K562 (cell line): ENCODE measurements around the gene LMNA. TPM values are rescaled to one million over a fixed set of nuclear protein-coding genes. Genes with fewer than 3 reads are reported as not detected.

ENCODE experiments used
- HEY1 ChIP-seq: fragments of 250-450 bp; sonication (Bioruptor Pico); IDR thresholded peaks from 2 replicates; pipeline ENCODE4 v1.5.0; 2020; ENCODE audit warnings: mild to moderate bottlenecking, moderate library complexity, borderline replicate concordance
- HNRNPK ChIP-seq: fragments of 200-400 bp; formaldehyde crosslinking; IDR thresholded peaks from one replicate; pipeline ENCODE4 v1.6.1; 2018; ENCODE audit warnings: mild to moderate bottlenecking, low read depth, low read length; ENCODE audit not compliant: poor library complexity, severe bottlenecking
- HOXB6 ChIP-seq: fragments of 250-450 bp; sonication (Bioruptor Pico); IDR thresholded peaks from 2 replicates; pipeline ENCODE4 v1.5.1; 2022; ENCODE audit warnings: mild to moderate bottlenecking, borderline replicate concordance
- KDM5B ChIP-seq: fragments of 200-600 bp; sonication (generic); IDR thresholded peaks from 2 replicates; pipeline ENCODE4 v1.6.1; 2012; ENCODE audit warnings: low read depth, mild to moderate bottlenecking, moderate library complexity, low read length, control low read depth, inconsistent platforms; ENCODE audit not compliant: insufficient replicate concordance
- MEIS2 ChIP-seq: fragments of 450-650 bp; IDR thresholded peaks from 2 replicates; pipeline ENCODE4 v1.6.1; 2014; ENCODE audit warnings: mild to moderate bottlenecking; ENCODE audit not compliant: partially characterized antibody
- NRF1 ChIP-seq, 2 experiments: fragments of 450-650 bp; IDR thresholded peaks in 1 of 2; conservative IDR thresholded peaks in 1 of 2; 2 replicates each; pipeline ENCODE4 v1.6.1; 2014; ENCODE audit warnings: mild to moderate bottlenecking in 2 of 2
- REST ChIP-seq, 2 experiments: fragments of 450-650 bp; formaldehyde crosslinking in 1 of 2; IDR thresholded peaks; 2 replicates each; pipeline versions ENCODE4 v1.4.0 to v1.6.1; 2014 to 2020; ENCODE audit warnings: mild to moderate bottlenecking in 2 of 2, borderline replicate concordance in 1 of 2, low read depth in 1 of 2
- SAP30 ChIP-seq: fragments of 200-600 bp; sonication (generic); IDR thresholded peaks from 2 replicates; pipeline ENCODE4 v1.6.1; 2012; ENCODE audit warnings: borderline replicate concordance, low read depth, mild to moderate bottlenecking, moderate library complexity, low read length, control low read depth, inconsistent platforms; ENCODE audit not compliant: insufficient read depth, poor library complexity, severe bottlenecking
- SIN3A ChIP-seq, 2 experiments: fragments of 150-350 bp in 1 of 2; IDR thresholded peaks; 2 replicates each; pipeline ENCODE4 v1.6.1; 2011 to 2016; ENCODE audit warnings: borderline replicate concordance in 2 of 2, low read depth in 2 of 2, low read length in 2 of 2, mild to moderate bottlenecking in 2 of 2, moderate library complexity in 2 of 2; ENCODE audit not compliant: control insufficient read depth in 1 of 2
- SMAD3 ChIP-seq: fragments of 450-650 bp; formaldehyde crosslinking; conservative IDR thresholded peaks from 2 replicates; pipeline ENCODE4 v1.4.0; 2020; ENCODE audit warnings: mild to moderate bottlenecking
- SMARCB1 ChIP-seq: IDR thresholded peaks from 2 replicates; pipeline ENCODE4 v1.6.1; 2011; ENCODE audit warnings: improper control_type of control experiment, low read depth; ENCODE audit not compliant: insufficient read length
- STAT5A ChIP-seq: IDR thresholded peaks from 2 replicates; pipeline ENCODE4 v1.6.1; 2012; ENCODE audit warnings: low read length, inconsistent platforms, borderline replicate concordance
- TRIM28 ChIP-seq: fragments of 450-650 bp; IDR thresholded peaks from 2 replicates; pipeline ENCODE4 v1.6.1; 2017
- USF2 ChIP-seq: sonication (generic); formaldehyde crosslinking; IDR thresholded peaks from 2 replicates; pipeline ENCODE4 v1.5.0; 2020; ENCODE audit warnings: missing genetic modification reagents
- ZBTB17 ChIP-seq: fragments of 450-650 bp; formaldehyde crosslinking; IDR thresholded peaks from 2 replicates; pipeline ENCODE4 v1.4.0; 2020; ENCODE audit warnings: mild to moderate bottlenecking
- ZNF140 ChIP-seq: fragments of 250-450 bp; sonication (Bioruptor Pico); IDR thresholded peaks from 2 replicates; pipeline ENCODE4 v1.8.0; 2021; ENCODE audit warnings: moderate library complexity, mild to moderate bottlenecking, inconsistent platforms
- ZNF347 ChIP-seq: fragments of 450-650 bp; formaldehyde crosslinking; IDR thresholded peaks from 2 replicates; pipeline ENCODE4 v1.4.0; 2020; ENCODE audit warnings: low read depth, mild to moderate bottlenecking, moderate library complexity
- ZNF511 ChIP-seq: sonication (generic); formaldehyde crosslinking; IDR thresholded peaks from 2 replicates; pipeline ENCODE4 v1.8.0; 2022; ENCODE audit warnings: mild to moderate bottlenecking, missing genetic modification reagents
- polyA plus RNA-seq, 8 experiments: library from polyadenylated mRNA; depleted of rRNA in 4 of 8; stranded (reverse) in 5 of 8; unstranded in 3 of 8; fragments of >200 nt; fragmentation: Nextera tagmentation in 2 of 8; fragmentation: Illumina TruSeq in 1 of 8; extraction: Ambion mirVana in 2 of 8; extraction: Trizol in 1 of 8; gene quantifications; 2 replicates each; pipeline versions ENCODE4 v1.2.1 to v1.2.3, GENCODE V29; 2011 to 2014; ENCODE audit warnings: inconsistent platforms in 1 of 8, missing spikeins in 1 of 8
- total RNA-seq, 7 experiments: library from RNA; depleted of rRNA in 6 of 7; stranded (reverse); fragments of >200 nt in 6 of 7; fragmentation: Illumina TruSeq in 2 of 7; extraction: Trizol in 2 of 7; gene quantifications; 2 replicates each; pipeline versions ENCODE4 v1.2.1 to v1.2.3, GENCODE V29; 2011 to 2021; ENCODE audit warnings: low replicate concordance in 1 of 7

The LMNA gene
- total and polyA plus RNA-seq, 9 of the 15 experiments (the other 6 are each of a cell fraction or from before 2014, with no cell fraction given) = 1.00 to 347 (median 88.2) TPM

- TF ChIP-seq SIN3A (IDR thresholded peaks at IDR 0.05; ENCODE audit: borderline replicate concordance in 2 of 2, control insufficient read depth in 1 of 2, low read depth in 2 of 2, low read length in 2 of 2) = peak in 1 of 2 experiments; percentile 88; a peak in 2 of 4 replicates
- TF ChIP-seq HOXB6 (CRISPR knock-in tag) = no peak
- no peak for TF ChIP-seq ZNF140 (CRISPR knock-in tag)
- TF ChIP-seq ZNF347 = no peak
- no peak for TF ChIP-seq ZNF511 (CRISPR knock-in tag)
- 0 out of 2 replicates have a peak, but pooled peaks have one; percentile 2 for TF ChIP-seq REST (IDR thresholded peaks at IDR 0.05; ENCODE audit: borderline replicate concordance)
- TF ChIP-seq REST (CRISPR knock-in tag; IDR thresholded peaks at IDR 0.05; ENCODE audit: low read depth) = no peak; the same call in 1 of the 2 replicates
- no peak for TF ChIP-seq SMAD3 (CRISPR knock-in tag)
- no peak for TF ChIP-seq ZBTB17 (CRISPR knock-in tag)
- no peak for TF ChIP-seq STAT5A
- no peak for TF ChIP-seq HEY1
- peak; percentile 59 for TF ChIP-seq KDM5B
- TF ChIP-seq SMARCB1 = no peak
- no peak for TF ChIP-seq MEIS2
- peak; percentile 62 for TF ChIP-seq SAP30
- TF ChIP-seq USF2 (CRISPR knock-in tag) = no peak
- TF ChIP-seq NRF1 (conservative IDR thresholded peaks at IDR 0.05 in 1 of 2, IDR thresholded peaks at IDR 0.05 in 1 of 2) = no peak
- TF ChIP-seq TRIM28 = no peak
- no peak for TF ChIP-seq HNRNPK
Measured at GRCh38 chr1:156114919-156115513, 505 bp downstream of the LMNA start (continued).
